ENCODE results near the gene WIPF2. TPM values are rescaled to one million over a fixed set of nuclear protein-coding genes. Genes with fewer than 3 reads are reported as not detected.

Gene WIPF2
- total and polyA plus RNA-seq, 5 donors from 2014 or later: 8.0 to 40.7 (median 9.6) TPM

GRCh38 chr17:40319651-40320540 is 100.8 kb downstream of the WIPF2 start:
- Mint-ChIP-seq H3K9me3 (peaks cover 0 to 7% (median 0%) of the 10 kb centered on the region in 7 donors), H3K27me3 (peaks cover 18% of the 10 kb centered on the region), H3K27ac (peak overlapping the region; percentile 97 to 100 (median 99)), H3K4me1 (peaks cover 1 to 88% (median 49%) of the 10 kb centered on the region in 4 donors), H3K4me3 (peak overlapping the region; percentile 92 to 99 (median 96)), H3K36me3 (no peaks in the 10 kb centered on the region)
- Histone ChIP-seq H3K36me3 (ENCODE audit: control insufficient read depth, insufficient read depth, low read length) (no peaks in the 10 kb centered on the region), H3K4me3 (ENCODE audit: low read depth, low read length) (peak overlapping the region; percentile 83), H3K9me3 (ENCODE audit: control insufficient read depth in 2 of 2, low read length in 2 of 2) (no peaks in the 10 kb centered on the region), H3K4me1 (ENCODE audit: control insufficient read depth, insufficient read depth, low read length, poor library complexity, severe bottlenecking) (peaks cover 94% of the 10 kb centered on the region), H3K27me3 (ENCODE audit: control insufficient read depth, insufficient read depth, low read length) (no peaks in the 10 kb centered on the region), H3K27ac (ENCODE audit: insufficient read depth, low read length, poor library complexity, severe bottlenecking) (peak overlapping the region; percentile 99)
- ATAC-seq (ENCODE audit: low read depth in 2 of 2) (peak in 1 of 2 donors; percentile 12), DNase-seq (peak; percentile 73 to 83 (median 77))

GRCh38 chr17:40320756-40321523 is 101.8 kb downstream of the WIPF2 start:
- H3K4me1 ChIP-seq (ENCODE audit: control insufficient read depth, insufficient read depth, low read length, poor library complexity, severe bottlenecking): peaks cover 94% of the 10 kb centered on the region
- Mint-ChIP-seq H3K4me1 (peaks cover 0 to 89% (median 50%) of the 10 kb centered on the region in 4 donors), H3K4me3 (peak overlapping the region; percentile 92 to 99 (median 96)), H3K9me3 (peaks cover 0 to 7% (median 0%) of the 10 kb centered on the region in 7 donors), H3K27me3 (peaks cover 22% of the 10 kb centered on the region), H3K27ac (peak overlapping the region; percentile 99 to 100 (median 100)), H3K36me3 (no peaks in the 10 kb centered on the region)
- H3K27ac ChIP-seq (ENCODE audit: insufficient read depth, low read length, poor library complexity, severe bottlenecking): peak overlapping the region; percentile 99
- no peak for ATAC-seq (ENCODE audit: low read depth in 2 of 2)
- H3K27me3 ChIP-seq (ENCODE audit: control insufficient read depth, insufficient read depth, low read length): no peaks in the 10 kb centered on the region
- H3K4me3 ChIP-seq (ENCODE audit: low read depth, low read length): peak overlapping the region; percentile 83
- no peaks in the 10 kb centered on the region for H3K36me3 ChIP-seq (ENCODE audit: control insufficient read depth, insufficient read depth, low read length)
- no peaks in the 10 kb centered on the region for H3K9me3 ChIP-seq (ENCODE audit: control insufficient read depth in 2 of 2, low read length in 2 of 2)
- peak in 1 of 3 donors; percentile 54 for DNase-seq

GRCh38 chr17:40321524-40321929 is 102.4 kb downstream of the WIPF2 start:
- no peaks in the 10 kb centered on the region for H3K9me3 ChIP-seq (ENCODE audit: control insufficient read depth in 2 of 2, low read length in 2 of 2)
- no peaks in the 10 kb centered on the region for H3K36me3 Mint-ChIP-seq

GRCh38 chr17:40321961-40322357 is 102.9 kb downstream of the WIPF2 start:
- Histone ChIP-seq H3K4me1 (ENCODE audit: control insufficient read depth, insufficient read depth, low read length, poor library complexity, severe bottlenecking) (peaks cover 94% of the 10 kb centered on the region), H3K27me3 (ENCODE audit: control insufficient read depth, insufficient read depth, low read length) (no peaks in the 10 kb centered on the region), H3K4me3 (ENCODE audit: low read depth, low read length) (peak overlapping the region; percentile 83), H3K27ac (ENCODE audit: insufficient read depth, low read length, poor library complexity, severe bottlenecking) (peak overlapping the region; percentile 99), H3K36me3 (ENCODE audit: control insufficient read depth, insufficient read depth, low read length) (no peaks in the 10 kb centered on the region), H3K9me3 (ENCODE audit: control insufficient read depth in 2 of 2, low read length in 2 of 2) (no peaks in the 10 kb centered on the region)
- Mint-ChIP-seq H3K36me3 (no peaks in the 10 kb centered on the region), H3K27me3 (peaks cover 22% of the 10 kb centered on the region), H3K4me3 (peak overlapping the region; percentile 92 to 99 (median 96)), H3K4me1 (peaks cover 0 to 93% (median 58%) of the 10 kb centered on the region in 4 donors), H3K27ac (peak overlapping the region; percentile 99 to 100 (median 100)), H3K9me3 (peaks cover 0 to 7% (median 0%) of the 10 kb centered on the region in 7 donors)
- no peak for DNase-seq
- no peak for ATAC-seq (ENCODE audit: low read depth in 2 of 2)

More at GRCh38 chr17:40321524-40321929, 102.4 kb downstream of the WIPF2 start:
- Mint-ChIP-seq H3K4me3 (peak overlapping the region; percentile 92 to 99 (median 96)), H3K4me1 (peaks cover 0 to 89% (median 56%) of the 10 kb centered on the region in 4 donors), H3K9me3 (peaks cover 0 to 7% (median 0%) of the 10 kb centered on the region in 7 donors), H3K27ac (peak overlapping the region; percentile 99 to 100 (median 100)), H3K27me3 (peaks cover 22% of the 10 kb centered on the region)
- DNase-seq: no peak
- Histone ChIP-seq H3K27ac (ENCODE audit: insufficient read depth, low read length, poor library complexity, severe bottlenecking) (peak overlapping the region; percentile 99), H3K36me3 (ENCODE audit: control insufficient read depth, insufficient read depth, low read length) (no peaks in the 10 kb centered on the region), H3K27me3 (ENCODE audit: control insufficient read depth, insufficient read depth, low read length) (no peaks in the 10 kb centered on the region), H3K4me1 (ENCODE audit: control insufficient read depth, insufficient read depth, low read length, poor library complexity, severe bottlenecking) (peaks cover 94% of the 10 kb centered on the region), H3K4me3 (ENCODE audit: low read depth, low read length) (peak overlapping the region; percentile 83)
- ATAC-seq (ENCODE audit: low read depth in 2 of 2): no peak

GRCh38 chr17:40322358-40323315 is 103.5 kb downstream of the WIPF2 start:
- Mint-ChIP-seq H3K27ac (peak overlapping the region; percentile 99 to 100 (median 100)), H3K9me3 (peaks cover 0 to 7% (median 0%) of the 10 kb centered on the region in 7 donors), H3K4me1 (peaks cover 0 to 93% (median 59%) of the 10 kb centered on the region in 4 donors), H3K27me3 (peaks cover 22% of the 10 kb centered on the region), H3K4me3 (peak overlapping the region; percentile 92 to 99 (median 96)), H3K36me3 (no peaks in the 10 kb centered on the region)
- DNase-seq (peak; percentile 93 to 97 (median 96)), ATAC-seq (ENCODE audit: low read depth in 2 of 2) (peak; percentile 38 to 40)
- H3K4me3 ChIP-seq (ENCODE audit: low read depth, low read length): peak overlapping the region; percentile 83
- H3K36me3 ChIP-seq (ENCODE audit: control insufficient read depth, insufficient read depth, low read length): no peaks in the 10 kb centered on the region
- peak overlapping the region; percentile 99 for H3K27ac ChIP-seq (ENCODE audit: insufficient read depth, low read length, poor library complexity, severe bottlenecking)
- peaks cover 94% of the 10 kb centered on the region for H3K4me1 ChIP-seq (ENCODE audit: control insufficient read depth, insufficient read depth, low read length, poor library complexity, severe bottlenecking)
- no peaks in the 10 kb centered on the region for H3K27me3 ChIP-seq (ENCODE audit: control insufficient read depth, insufficient read depth, low read length)
- H3K9me3 ChIP-seq (ENCODE audit: control insufficient read depth in 2 of 2, low read length in 2 of 2): no peaks in the 10 kb centered on the region

- Histone ChIP-seq H3K27ac (ENCODE audit: insufficient read depth, low read length, poor library complexity, severe bottlenecking) (peak overlapping the region; percentile 99), H3K4me3 (ENCODE audit: low read depth, low read length) (peak overlapping the region; percentile 83), H3K4me1 (ENCODE audit: control insufficient read depth, insufficient read depth, low read length, poor library complexity, severe bottlenecking) (peaks cover 99% of the 10 kb centered on the region), H3K9me3 (ENCODE audit: control insufficient read depth in 2 of 2, low read length in 2 of 2) (no peaks in the 10 kb centered on the region), H3K36me3 (ENCODE audit: control insufficient read depth, insufficient read depth, low read length) (no peaks in the 10 kb centered on the region), H3K27me3 (ENCODE audit: control insufficient read depth, insufficient read depth, low read length) (no peaks in the 10 kb centered on the region)
- Mint-ChIP-seq H3K27me3 (peaks cover 24% of the 10 kb centered on the region), H3K27ac (peak overlapping the region; percentile 99 to 100 (median 100)), H3K36me3 (no peaks in the 10 kb centered on the region), H3K4me3 (peak overlapping the region; percentile 95 to 99 (median 96)), H3K4me1 (peaks cover 6 to 97% (median 65%) of the 10 kb centered on the region in 4 donors), H3K9me3 (peaks cover 0 to 7% (median 0%) of the 10 kb centered on the region in 7 donors)
- ATAC-seq (ENCODE audit: low read depth in 2 of 2): peak; percentile 5
- DNase-seq: peak; percentile 59 to 85 (median 68)
These were observed 104.6 kb downstream of the WIPF2 start for GRCh38 chr17:40323391-40324381.
